Endothelial cell of umbilical vein (primary cell): ENCODE measurements around the gene TFF1. TPM values are rescaled to one million over a fixed set of nuclear protein-coding genes. Genes with fewer than 3 reads are reported as not detected.

Experiments used
- BruUV-seq: library from RNA; stranded (reverse); fragments of 400-500 nt; replicated peaks from 2 replicates; lab custom pipeline; 2021; lab: Mats Ljungman, UMichigan
- CTCF ChIA-PET: fragments of 300-600, 350-600 bp; sonication (Branson Sonifier 250); formaldehyde crosslinking; loops from one replicate; lab custom pipeline; 2021; ENCODE audit warnings: antibody characterized with exemption, inconsistent platforms; lab: Charles Lee
- POLR2A ChIA-PET: fragments of 300-600, 350-600 bp; sonication (Branson Sonifier 250); formaldehyde crosslinking; loops from one replicate; lab custom pipeline; 2021; ENCODE audit warnings: antibody characterized with exemption, inconsistent platforms; lab: Charles Lee
- DNase-seq: peaks from one replicate; pipeline ENCODE4 v3.0.0-alpha.2; 2011; ENCODE audit warnings: low read depth, low spot score
- FAIRE-seq: peaks from 2 replicates; lab custom pipeline; 2011; peaks lifted over from hg19 to GRCh38; lab: Jason Lieb, UNC
- H2AFZ ChIP-seq: 2 replicates; pipeline ENCODE4 v1.6.0; 2012; ENCODE audit warnings: low read depth, low read length, control low read depth, inconsistent platforms
- H3K27ac ChIP-seq: 2 replicates; pipeline ENCODE4 v1.5.1; 2011; ENCODE audit warnings: low read depth, mild to moderate bottlenecking, control low read depth, low read length, moderate library complexity; ENCODE audit not compliant: insufficient read depth
- H3K27me3 ChIP-seq, 2 experiments: 2 replicates each; pipeline versions ENCODE4 v1.6.0 to v1.6.1; 2011; ENCODE audit warnings: low read length in 2 of 2, mixed read lengths in 1 of 2; ENCODE audit not compliant: control insufficient read depth in 2 of 2, insufficient read depth in 2 of 2
- H3K36me3 ChIP-seq, 2 experiments: 2 replicates in 1 of 2; 3 replicates in 1 of 2; pipeline ENCODE4 v1.5.1; 2011; ENCODE audit warnings: low read length in 2 of 2, mild to moderate bottlenecking in 1 of 2, moderate library complexity in 1 of 2; ENCODE audit not compliant: control insufficient read depth in 2 of 2, insufficient read depth in 2 of 2; ENCODE audit errors: extremely low read depth in 1 of 2
- H3K4me1 ChIP-seq: 3 replicates; pipeline ENCODE4 v1.5.1; 2011; ENCODE audit warnings: mild to moderate bottlenecking, low read length; ENCODE audit not compliant: control insufficient read depth, insufficient read depth; ENCODE audit errors: extremely low read depth
- H3K4me2 ChIP-seq: 2 replicates; pipeline ENCODE4 v1.6.1; 2011; ENCODE audit warnings: low read length, control low read depth, mixed read lengths; ENCODE audit not compliant: insufficient read depth
- H3K4me3 ChIP-seq, 3 experiments: fragments of 200-600 bp in 1 of 3; sonication (generic), shearing (Covaris generic) in 1 of 3; replicated peaks in 1 of 3; 2 replicates each; pipeline ENCODE4 v1.5.1; 2011 to 2016; ENCODE audit warnings: control low read depth in 3 of 3, low read length in 3 of 3, mild to moderate bottlenecking in 2 of 3, inconsistent platforms in 1 of 3, low read depth in 1 of 3, moderate library complexity in 1 of 3; ENCODE audit not compliant: insufficient read depth in 1 of 3
- H3K79me2 ChIP-seq: 2 replicates; pipeline ENCODE4 v1.6.0; 2012; ENCODE audit warnings: low read length, inconsistent platforms; ENCODE audit not compliant: control insufficient read depth, insufficient read depth
- H3K9ac ChIP-seq: replicated peaks from 2 replicates; pipeline ENCODE3; 2011; ENCODE audit warnings: low read length, control low read depth; ENCODE audit not compliant: insufficient read depth; ENCODE audit errors: extremely low read depth
- H3K9me1 ChIP-seq: replicated peaks from 3 replicates; pipeline ENCODE4 v1.6.0; 2011; ENCODE audit warnings: mild to moderate bottlenecking, low read length; ENCODE audit not compliant: control insufficient read depth, insufficient read depth; ENCODE audit errors: extremely low read depth
- H3K9me3 ChIP-seq: replicated peaks from 2 replicates; pipeline ENCODE4 v1.5.1; 2012; ENCODE audit warnings: low read length, inconsistent platforms; ENCODE audit not compliant: control insufficient read depth, insufficient read depth
- H4K20me1 ChIP-seq: replicated peaks from 2 replicates; pipeline ENCODE3; 2011; ENCODE audit warnings: mild to moderate bottlenecking, low read length; ENCODE audit not compliant: control insufficient read depth, insufficient read depth; ENCODE audit errors: extremely low read depth
- EZH2 ChIP-seq: IDR thresholded peaks from 2 replicates; pipeline ENCODE4 v1.6.1; 2012; ENCODE audit warnings: borderline replicate concordance, low read depth, mild to moderate bottlenecking, moderate library complexity, low read length, inconsistent platforms; ENCODE audit not compliant: severe bottlenecking
- FOS ChIP-seq: IDR thresholded peaks from 2 replicates; pipeline ENCODE4 v1.6.1; 2011; ENCODE audit warnings: mild to moderate bottlenecking, low read length, moderate library complexity, borderline replicate concordance; ENCODE audit not compliant: insufficient read depth
- GATA2 ChIP-seq: IDR thresholded peaks from 2 replicates; pipeline ENCODE4 v1.7.0; 2011; ENCODE audit warnings: low read depth, mild to moderate bottlenecking, moderate library complexity, mixed read lengths, low read length; ENCODE audit not compliant: insufficient read length, insufficient read depth
- JUN ChIP-seq: IDR thresholded peaks from 2 replicates; pipeline ENCODE4 v1.6.1; 2011; ENCODE audit warnings: borderline replicate concordance, low read depth; ENCODE audit not compliant: insufficient read length, insufficient read depth
- MYC ChIP-seq: IDR thresholded peaks from one replicate; pipeline ENCODE4 v1.6.1; 2011; ENCODE audit warnings: mild to moderate bottlenecking, low read depth, low read length
- POLR2A ChIP-seq: IDR thresholded peaks from 2 replicates; pipeline ENCODE4 v1.6.1; 2012; ENCODE audit warnings: low read depth, mild to moderate bottlenecking, control low read depth, low read length
- POLR2AphosphoS5 ChIP-seq: IDR thresholded peaks from 2 replicates; pipeline ENCODE4 v1.6.1; 2012; ENCODE audit warnings: low read depth, mild to moderate bottlenecking, control low read depth, low read length, moderate library complexity; ENCODE audit not compliant: insufficient read depth
- dilution Hi-C: fragments of 300-500 bp; cut with MboI; formaldehyde crosslinking; loops from one replicate; pipeline ENCODE4 v1.15.0; 2019; ENCODE audit warnings: low sequenced_read_pairs; ENCODE audit not compliant: extremely low pct_ligation_motif_present
- intact Hi-C: fragments of 100-400 bp; cut with micrococcal nuclease; formaldehyde crosslinking; loops from one replicate; pipeline ENCODE4 v1.10.0; 2022
- polyA plus RNA-seq, 4 experiments: library from polyadenylated mRNA; depleted of rRNA in 3 of 4; stranded (reverse) in 3 of 4; unstranded in 1 of 4; fragments of >200 nt; gene quantifications; 2 replicates each; pipeline versions ENCODE4 v1.2.1 to v1.2.3, GENCODE V29; 2011 to 2012; ENCODE audit warnings: missing spikeins in 1 of 4
- total RNA-seq: library from RNA; stranded (reverse); gene quantifications from 2 replicates; pipeline ENCODE4 v1.2.3, GENCODE V29; 2021
- TF ChIP-seq, protein P1 (sequence below), 2 donors: IDR thresholded peaks; 1 replicate in 1 of 2; 2 replicates in 1 of 2; pipeline ENCODE4 v1.5.1; 2011; ENCODE audit warnings: low read length in 2 of 2, mild to moderate bottlenecking in 2 of 2, moderate library complexity in 2 of 2, control low read depth in 1 of 2, inconsistent platforms in 1 of 2, low read depth in 1 of 2; ENCODE audit not compliant: insufficient read depth in 1 of 2; ENCODE audit errors: extremely low read depth in 1 of 2
- TF ChIP-seq, protein P2 (sequence below): IDR thresholded peaks from 2 replicates; pipeline ENCODE4 v1.6.1; 2011; ENCODE audit not compliant: insufficient read depth, insufficient read length

TFF1 gene
- total and polyA plus RNA-seq, 2 donors (not counting 3 experiments of a cell fraction or from before 2014, with no cell fraction given): not detected

DNA sequence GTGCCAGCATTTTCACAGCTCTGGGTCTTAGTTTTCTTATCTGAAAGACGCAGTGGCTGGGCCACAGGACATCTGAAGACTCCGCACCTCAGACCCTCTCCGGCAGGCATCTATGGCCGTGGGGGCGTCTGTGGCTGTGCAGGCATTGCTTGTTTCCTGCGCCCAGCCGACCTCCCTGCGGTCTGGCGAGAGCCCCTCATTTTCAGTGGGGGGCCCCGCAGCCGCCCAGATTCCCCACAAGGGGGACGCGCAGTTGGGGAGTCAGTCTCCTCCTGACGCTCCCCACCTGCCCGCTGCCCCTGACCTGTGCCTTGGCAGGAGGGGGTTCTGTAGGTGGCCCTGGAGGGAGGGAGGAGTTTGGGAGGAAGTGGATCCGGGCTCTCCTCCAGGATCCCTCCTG lies 3.5 kb upstream of the TFF1 start:
- intact Hi-C loops (no loop called here), dilution Hi-C loops (no loop called here)
- no peaks in the 10 kb centered on the region for H3K4me1 ChIP-seq
- no peak for DNase-seq
- H3K9me1 ChIP-seq: no peaks in the 10 kb centered on the region
- ChIA-PET CTCF (no interaction called here), POLR2A (no interaction called here)
- H3K36me3 ChIP-seq: no peaks in the 10 kb centered on the region
- no peak overlapping the region for H3K4me2 ChIP-seq
- H3K4me3 ChIP-seq: no peak overlapping the region
- no TSS peak for BruUV-seq
- TF ChIP-seq FOS: no peak
- TF ChIP-seq POLR2AphosphoS5: no peak
- TF ChIP-seq, protein P1, sequence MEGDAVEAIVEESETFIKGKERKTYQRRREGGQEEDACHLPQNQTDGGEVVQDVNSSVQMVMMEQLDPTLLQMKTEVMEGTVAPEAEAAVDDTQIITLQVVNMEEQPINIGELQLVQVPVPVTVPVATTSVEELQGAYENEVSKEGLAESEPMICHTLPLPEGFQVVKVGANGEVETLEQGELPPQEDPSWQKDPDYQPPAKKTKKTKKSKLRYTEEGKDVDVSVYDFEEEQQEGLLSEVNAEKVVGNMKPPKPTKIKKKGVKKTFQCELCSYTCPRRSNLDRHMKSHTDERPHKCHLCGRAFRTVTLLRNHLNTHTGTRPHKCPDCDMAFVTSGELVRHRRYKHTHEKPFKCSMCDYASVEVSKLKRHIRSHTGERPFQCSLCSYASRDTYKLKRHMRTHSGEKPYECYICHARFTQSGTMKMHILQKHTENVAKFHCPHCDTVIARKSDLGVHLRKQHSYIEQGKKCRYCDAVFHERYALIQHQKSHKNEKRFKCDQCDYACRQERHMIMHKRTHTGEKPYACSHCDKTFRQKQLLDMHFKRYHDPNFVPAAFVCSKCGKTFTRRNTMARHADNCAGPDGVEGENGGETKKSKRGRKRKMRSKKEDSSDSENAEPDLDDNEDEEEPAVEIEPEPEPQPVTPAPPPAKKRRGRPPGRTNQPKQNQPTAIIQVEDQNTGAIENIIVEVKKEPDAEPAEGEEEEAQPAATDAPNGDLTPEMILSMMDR (IDR thresholded peaks at IDR 0.05; ENCODE audit: extremely low read depth in 1 of 2, insufficient read depth in 1 of 2, low read depth in 1 of 2, low read length in 2 of 2): no peak
- TF ChIP-seq JUN: no peak
- no peak for TF ChIP-seq POLR2A
- TF ChIP-seq MYC: no peak
- no peak for TF ChIP-seq EZH2
- no peak for TF ChIP-seq GATA2
- TF ChIP-seq, protein P2, sequence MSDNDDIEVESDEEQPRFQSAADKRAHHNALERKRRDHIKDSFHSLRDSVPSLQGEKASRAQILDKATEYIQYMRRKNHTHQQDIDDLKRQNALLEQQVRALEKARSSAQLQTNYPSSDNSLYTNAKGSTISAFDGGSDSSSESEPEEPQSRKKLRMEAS: no peak
- no peak for FAIRE-seq
- H4K20me1 ChIP-seq: no peaks in the 10 kb centered on the region
- H3K9me3 ChIP-seq: no peaks in the 10 kb centered on the region
- peaks cover 0 to 1% of the 10 kb centered on the region in 2 experiments for H3K27me3 ChIP-seq
- H2AFZ ChIP-seq: no peak overlapping the region
- no peak overlapping the region for H3K27ac ChIP-seq
- H3K9ac ChIP-seq: no peak overlapping the region
- H3K79me2 ChIP-seq: no peaks in the 10 kb centered on the region
